ENCODE data around the gene ADCY6.

Gene ADCY6

GRCh38 chr12:48787791-48788523 is 932 bp downstream of the ADCY6 start:
- no peak for TF ChIP-seq CTCF (IDR thresholded peaks at IDR 0.05)

- no peak for TF ChIP-seq CTCF (IDR thresholded peaks at IDR 0.05)
Measured at GRCh38 chr12:48786591-48787544, 2.0 kb downstream of the ADCY6 start.

GRCh38 chr12:48783432-48783831 is 5.5 kb downstream of the ADCY6 start:
- no peak for TF ChIP-seq CTCF (IDR thresholded peaks at IDR 0.05)

- TF ChIP-seq CTCF (IDR thresholded peaks at IDR 0.05): no peak
Measured at GRCh38 chr12:48782457-48783395, 6.2 kb downstream of the ADCY6 start.

GRCh38 chr12:48781750-48782456 is 7.0 kb downstream of the ADCY6 start:
- no peak for TF ChIP-seq CTCF (IDR thresholded peaks at IDR 0.05)

GRCh38 chr12:48780381-48781025 is 8.4 kb downstream of the ADCY6 start:
- no peak for TF ChIP-seq CTCF (IDR thresholded peaks at IDR 0.05)

Measured in LNCAP (cell line).